ENCODE data around the gene MSH4.

GRCh38 chr1:75870951-75871350 is 74.3 kb downstream of the MSH4 start:
- TF ChIP-seq POLR2AphosphoS5 (IDR thresholded peaks at IDR 0.05; ENCODE audit: low read depth, low read length) = no peak
- TF ChIP-seq POLR2A (IDR thresholded peaks at IDR 0.05; ENCODE audit: low read depth, low read length) = no peak
